Right hindlimb (tissue), 1 donor: ENCODE results near the gene SLC28A1.

Source experiments
- DNase-seq: peaks from one replicate; pipeline ENCODE4 v3.0.0-alpha.2; 2018

SLC28A1 gene

DNA sequence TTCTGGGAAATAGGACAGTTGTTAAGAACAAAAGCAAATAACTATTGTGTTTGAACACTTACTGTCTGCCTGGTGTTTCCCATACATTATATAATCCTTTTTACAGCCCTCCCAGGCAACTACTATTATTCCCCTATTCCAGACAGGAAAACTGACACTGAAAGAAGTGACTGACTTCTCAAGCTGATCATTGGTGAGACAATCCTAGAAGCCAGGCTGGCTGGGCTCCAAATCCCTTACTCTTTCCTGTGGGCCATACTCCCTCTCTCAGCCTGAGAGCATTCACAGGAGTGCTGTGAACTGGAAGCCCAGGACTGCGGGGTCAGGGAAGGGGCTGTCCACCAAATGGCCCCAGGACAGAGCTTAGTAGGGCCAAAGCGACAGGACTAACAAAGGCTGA is 58.0 kb downstream of the SLC28A1 start:
- DNase-seq: no peak

DNA sequence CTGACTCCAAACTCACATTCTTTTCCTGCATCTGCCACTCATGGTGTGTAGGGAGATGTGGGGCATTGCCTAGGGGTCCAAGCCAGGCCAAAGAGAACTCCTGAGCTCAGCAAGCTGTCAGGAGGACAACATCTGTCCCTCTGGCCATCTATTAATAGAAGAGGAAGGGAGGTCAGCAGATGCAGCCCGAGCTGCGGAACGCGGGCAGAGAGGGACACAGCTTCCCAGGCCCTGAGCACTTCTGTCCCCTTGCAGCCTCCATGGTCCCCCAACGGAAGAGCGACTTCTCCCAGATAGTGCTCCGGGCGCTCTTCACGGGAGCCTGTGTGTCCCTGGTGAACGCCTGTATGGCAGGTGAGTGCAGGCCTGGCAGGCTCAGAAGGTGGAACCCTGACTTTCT is 59.8 kb downstream of the SLC28A1 start:
- DNase-seq: no peak

DNA sequence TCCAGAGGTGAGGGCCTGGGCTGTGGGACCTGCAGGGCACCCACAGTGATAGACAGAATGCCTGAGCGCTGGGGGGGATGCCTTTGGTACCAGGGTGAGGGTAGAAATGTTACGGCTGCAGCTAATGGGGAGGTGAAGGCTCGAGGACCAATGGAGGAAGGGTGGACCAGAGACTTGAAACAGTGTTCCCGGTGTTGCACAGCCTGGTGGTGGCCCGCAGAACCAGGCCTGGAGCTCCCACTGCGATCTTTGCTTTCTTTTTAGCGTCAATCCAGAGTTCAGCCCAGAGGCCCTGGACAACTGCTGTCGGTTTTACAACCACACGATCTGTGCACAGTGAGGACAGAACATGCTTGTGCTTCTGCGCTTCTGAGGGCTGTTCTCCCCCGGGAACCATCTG is 60.4 kb downstream of the SLC28A1 start:
- no peak for DNase-seq

DNA sequence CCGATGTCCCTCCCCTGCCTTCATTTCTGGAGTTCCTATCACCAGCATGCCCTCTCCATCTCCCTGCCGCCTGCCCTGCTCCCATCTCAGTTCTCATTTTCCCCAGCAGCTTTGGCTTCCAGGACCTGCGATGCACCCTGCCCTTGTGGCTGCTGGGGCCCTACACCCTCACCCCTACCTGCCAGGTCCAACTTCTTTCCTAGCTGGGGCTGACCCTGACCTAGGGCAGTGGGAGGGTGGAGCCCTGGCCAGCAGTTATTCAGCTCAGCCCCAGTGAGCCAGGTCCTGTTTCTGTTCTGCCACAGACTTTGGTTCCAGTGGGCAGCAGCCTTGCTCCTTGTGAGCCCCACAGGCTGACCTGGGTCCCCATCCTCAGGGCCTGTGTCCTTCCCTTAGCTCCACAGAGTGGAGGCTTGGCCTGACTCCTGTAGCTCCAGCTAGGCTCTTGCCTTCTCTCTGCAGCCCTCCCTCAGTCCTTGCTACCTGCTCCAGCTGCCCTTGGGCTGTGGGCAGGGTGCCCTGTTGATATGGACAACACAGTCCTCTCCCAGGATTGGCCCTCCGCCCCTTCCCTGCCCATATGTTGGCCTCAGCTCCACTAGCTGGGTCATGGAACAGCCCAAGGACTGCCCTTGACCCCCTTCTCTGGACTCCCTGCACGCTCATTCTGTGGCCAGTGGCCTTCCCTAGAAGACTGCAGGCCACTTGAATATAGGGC is 62.5 kb downstream of the SLC28A1 start:
- no peak for DNase-seq

DNA sequence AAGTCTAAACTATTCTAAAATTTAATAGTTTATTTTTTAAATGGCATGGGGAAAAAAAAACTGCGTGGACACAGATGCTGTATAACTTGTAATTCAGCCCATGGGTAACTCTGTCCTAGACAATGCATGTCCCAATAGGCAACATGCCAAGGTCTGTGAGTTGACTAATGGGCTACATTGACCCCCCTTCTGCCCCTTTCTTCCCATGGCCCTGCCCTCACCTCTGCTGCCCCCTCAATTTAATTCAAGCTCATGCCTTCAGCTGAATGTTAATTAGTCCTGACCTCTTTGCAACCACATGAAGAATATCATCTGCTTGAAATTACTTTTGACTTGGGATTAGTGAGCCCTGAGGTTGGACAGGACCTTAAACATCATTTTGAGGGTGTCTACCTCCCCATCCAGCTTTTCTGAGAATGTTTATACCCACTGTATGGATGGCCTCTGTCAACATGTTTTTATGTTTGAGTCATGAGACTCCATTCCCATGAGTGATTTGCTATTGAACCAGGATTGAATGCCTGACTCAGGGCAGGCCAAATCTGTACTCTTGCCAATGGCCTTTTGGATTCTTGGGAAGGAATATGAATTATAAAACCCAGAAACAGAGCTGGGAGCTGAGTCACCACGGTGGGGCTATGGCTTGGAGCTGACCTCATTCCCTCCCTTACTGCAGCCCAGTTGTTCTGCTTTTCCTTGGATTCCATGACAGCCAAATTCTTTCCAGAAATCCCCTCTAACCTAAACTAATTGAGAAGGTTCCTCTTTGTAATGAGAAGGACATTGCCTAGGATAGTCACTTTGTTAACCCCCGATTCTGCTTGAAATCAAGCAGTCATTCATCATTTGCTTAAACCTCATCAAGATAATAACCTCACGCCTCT is 63.7 kb downstream of the SLC28A1 start:
- DNase-seq: peak; percentile 47

DNA sequence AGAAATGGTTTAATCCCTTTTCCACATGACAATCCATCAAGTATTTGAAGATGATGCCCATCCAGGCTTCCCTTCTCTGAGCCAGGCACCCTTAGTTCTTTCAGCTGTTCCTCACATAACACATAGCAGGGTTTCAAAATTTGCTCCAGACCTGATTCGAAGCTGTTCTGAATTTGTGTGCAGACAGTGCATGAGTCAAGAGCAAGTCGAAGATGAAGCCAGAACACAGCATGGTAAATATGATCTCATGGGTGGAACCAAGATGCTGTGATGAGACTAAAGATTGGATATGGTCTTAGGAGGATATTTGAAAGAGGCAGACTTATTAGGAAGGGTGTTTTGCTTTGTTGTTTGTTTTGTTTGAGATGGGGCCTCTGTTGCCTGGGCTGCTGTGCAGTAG is 64.6 kb downstream of the SLC28A1 start:
- no peak for DNase-seq

DNA sequence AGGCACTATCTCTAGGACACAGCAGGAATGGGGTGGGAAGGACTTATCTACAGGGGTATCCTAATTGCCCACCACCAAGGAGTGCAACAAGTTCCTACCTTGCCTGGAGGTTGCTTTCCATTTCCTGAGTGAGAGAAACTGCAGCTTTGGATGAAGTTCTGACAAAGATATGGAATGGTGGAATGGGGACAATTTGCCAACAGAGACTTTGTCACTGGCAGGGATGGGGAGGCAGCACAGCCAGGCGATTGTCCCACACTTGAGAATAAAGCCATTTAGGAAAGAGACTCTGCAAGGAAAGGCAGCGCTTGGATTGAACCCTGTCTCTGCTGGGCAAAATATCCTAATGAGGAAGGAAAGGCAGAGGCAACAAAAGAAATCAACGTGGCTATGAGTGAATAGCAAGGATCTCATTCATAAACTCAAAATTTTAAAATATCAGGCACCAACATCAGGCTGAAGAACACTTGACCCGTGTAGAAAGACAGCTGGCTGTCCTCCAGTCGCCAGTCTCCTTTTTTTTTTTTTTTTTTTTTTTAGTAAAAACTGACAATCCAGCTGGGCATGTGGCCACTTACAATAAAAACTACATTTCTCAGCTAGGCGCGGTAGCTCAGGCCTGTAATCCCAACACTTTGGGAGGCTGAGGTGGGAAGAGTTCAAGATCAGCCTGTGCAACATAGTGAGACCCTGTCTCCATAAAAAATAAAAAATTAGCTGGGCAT is 65.5 kb downstream of the SLC28A1 start:
- no peak for DNase-seq

DNA sequence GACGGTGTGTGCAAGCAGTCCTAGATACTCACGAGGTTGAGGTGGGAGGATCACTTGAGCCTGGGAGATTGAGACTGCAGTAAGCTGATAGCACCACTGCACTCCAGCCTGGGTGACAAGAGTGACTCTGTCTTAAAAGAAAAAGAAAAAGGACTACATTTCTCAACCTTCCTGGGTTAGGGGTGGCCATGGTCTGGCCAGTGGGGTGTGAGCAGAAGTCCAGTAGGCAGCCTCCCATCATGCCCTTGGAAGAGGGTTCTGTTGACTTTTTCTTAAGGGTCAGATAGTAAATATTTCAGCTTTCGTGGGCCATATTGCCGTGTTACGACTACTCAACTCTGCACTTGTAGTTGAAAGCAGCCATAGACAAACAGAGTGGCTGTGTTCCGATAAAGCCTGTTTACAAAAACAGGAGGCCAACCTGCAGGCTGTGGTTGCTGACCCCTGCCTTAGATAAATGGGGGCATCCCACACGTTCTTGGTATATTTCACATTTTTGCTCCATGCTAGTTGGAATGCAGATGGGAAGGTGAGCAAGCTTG is 66.2 kb downstream of the SLC28A1 start:
- DNase-seq: no peak

DNA sequence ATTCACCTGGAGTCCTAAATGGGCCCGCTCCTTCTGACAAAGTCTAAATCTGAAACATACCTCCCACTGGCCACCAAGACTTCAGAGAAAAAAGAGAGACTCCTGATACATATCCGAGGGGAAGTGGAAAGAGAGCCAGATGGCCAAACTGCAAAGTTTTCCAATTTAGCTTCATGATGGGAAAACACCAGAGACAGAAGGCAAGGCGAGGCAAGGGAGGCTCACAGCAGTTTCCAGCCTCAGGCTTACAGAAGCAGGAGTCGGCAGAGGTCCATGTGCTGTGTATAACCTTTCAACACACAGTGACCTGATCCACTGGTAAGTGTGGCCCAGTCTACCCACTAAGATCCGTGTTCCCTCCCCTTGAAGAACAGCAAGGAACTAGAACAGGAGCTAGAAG is 67.3 kb downstream of the SLC28A1 start:
- no peak for DNase-seq

DNA sequence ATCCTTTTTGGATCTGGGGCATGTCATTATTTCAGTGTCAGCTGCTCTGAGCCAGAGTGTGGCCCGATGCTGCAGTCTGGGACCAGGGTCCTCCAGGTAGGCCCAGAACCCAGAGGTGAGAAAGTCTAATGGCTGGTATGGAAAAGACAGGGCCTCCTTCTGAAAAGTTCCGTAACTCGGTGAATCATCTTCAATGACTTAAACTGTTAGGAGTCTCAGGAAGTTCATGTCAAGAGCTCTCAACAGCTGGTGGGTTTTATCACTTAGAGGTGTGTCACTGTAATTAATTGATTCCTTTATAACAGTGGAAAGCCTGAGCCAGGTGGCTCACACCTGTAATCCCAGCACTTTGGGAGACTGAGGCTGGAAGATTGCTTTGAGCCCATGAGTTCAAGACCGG is 68.7 kb downstream of the SLC28A1 start:
- no peak for DNase-seq

DNA sequence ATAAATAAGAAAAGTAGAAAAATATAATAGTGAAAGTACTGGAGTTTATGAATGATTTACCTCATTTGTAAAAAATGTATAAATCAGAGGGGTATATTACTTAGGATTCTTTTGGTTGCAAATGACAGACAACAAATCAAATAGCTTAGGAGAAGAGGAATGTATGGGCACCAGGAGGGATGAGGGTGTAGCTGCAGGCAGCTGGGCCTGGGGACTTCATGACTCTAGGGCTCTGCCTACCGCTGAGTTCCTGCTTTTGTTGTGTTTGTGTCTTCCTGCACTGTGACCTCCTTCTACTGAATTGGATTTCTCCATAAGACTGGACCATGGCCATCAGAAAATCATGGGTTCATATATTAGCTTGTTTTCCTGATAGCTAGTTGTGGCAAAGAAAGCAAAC is 69.3 kb downstream of the SLC28A1 start:
- DNase-seq: no peak

DNA sequence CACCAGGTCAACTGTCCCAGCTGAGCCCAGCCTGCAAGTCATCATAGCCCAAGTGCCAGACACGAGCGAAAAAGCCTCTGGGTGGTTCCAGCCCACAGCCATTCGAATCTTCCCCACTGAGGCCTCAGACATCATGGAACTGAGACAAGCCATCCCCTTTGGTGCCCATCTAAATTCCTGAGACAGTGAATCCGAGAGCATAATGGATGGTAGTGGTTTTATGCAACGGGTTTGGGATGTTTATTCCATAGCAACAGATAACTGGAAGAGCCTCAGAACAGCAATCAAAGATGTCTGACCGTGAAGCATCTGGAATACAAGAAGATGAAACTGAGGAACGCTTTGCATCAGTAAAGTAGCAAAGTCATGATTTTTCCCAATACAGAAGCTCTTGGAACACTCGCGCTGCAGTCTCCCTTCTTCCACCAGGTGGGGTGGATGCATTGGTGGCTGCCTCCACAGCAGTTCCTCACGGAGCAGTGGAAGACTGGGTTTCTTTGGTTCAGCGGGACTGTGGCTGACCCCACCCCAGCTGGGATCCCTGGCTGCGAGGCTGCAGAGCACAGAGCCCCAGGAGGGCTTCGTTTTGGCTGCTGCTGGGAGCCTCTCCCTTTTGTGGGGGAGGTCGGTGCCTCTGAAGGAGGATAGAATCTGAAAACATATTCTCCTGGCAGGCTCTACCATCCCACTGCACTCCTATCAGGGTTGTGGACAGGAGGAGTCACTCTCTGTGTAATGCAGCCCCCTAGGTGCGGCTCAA is 70.8 kb downstream of the SLC28A1 start:
- DNase-seq: peak; percentile 73

DNA sequence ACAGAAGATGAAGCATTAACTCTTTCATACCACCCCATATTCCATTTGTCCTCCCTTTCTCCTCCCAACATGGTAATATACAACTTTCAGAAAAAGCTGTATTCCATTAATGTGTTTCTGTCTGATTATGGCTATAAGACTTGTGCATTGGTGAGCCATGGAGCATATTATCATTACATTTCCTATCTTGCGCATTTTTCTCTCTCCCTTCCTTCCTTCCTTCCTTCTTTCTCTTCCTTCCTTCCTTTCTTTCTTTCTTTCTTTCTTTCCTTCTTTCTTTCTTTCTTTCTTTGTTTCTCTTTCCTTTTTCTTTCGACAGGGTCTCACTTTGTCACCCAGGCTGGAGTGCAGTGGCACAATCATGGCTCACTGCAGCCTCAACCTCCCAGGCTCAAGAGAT is 71.7 kb downstream of the SLC28A1 start:
- no peak for DNase-seq

DNA sequence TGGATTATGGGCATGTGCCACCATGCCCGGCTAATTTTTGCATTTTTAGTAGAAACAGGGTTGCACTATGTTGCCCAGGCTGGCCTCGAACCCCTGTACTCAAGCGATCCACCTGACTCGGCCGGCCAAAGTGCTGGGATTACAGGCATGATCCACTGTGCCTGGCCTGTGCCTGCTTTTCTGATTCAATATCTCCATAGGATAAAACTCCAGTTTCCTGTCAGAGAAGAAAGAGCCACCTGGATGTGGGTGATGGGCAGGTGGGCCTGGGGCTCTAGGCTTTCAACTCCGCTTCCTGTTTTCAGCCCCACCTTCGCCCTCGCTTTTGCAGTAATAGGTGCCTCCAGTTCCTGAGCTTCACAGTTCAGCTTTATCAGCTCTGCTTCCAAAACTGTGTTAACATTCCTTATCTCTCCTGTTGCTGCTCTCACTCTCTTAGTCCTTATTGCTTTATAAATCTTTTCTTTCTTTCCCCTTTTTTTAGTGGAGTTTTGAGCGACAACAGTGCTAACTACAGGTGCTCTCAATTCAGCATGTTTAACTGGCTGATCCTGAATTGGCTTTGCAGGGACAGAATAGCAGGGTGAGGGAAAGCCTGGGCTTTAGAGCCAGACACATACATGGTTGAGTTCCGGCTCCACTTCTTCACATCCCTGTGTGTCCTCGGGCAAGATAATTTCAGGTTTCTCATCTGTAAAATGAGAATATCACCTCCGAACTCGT is 76.1 kb downstream of the SLC28A1 start:
- no peak for DNase-seq

DNA sequence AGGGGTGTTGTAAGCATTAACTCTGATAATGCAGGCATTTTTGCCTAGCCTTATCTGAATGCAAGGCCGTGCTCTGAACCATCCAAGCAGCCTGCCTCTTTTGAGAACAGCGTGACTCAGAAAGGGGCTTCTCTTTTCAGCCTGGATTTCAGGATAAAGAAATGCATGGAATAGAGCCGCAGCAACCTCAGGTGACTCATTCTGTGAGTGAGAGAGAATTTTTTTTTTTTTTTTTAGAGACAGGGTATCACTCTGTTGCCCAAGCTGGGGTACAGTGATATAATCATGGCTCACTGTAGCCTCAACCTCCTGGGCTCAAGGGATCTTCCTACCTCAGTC is 76.6 kb downstream of the SLC28A1 start:
- DNase-seq: no peak

DNA sequence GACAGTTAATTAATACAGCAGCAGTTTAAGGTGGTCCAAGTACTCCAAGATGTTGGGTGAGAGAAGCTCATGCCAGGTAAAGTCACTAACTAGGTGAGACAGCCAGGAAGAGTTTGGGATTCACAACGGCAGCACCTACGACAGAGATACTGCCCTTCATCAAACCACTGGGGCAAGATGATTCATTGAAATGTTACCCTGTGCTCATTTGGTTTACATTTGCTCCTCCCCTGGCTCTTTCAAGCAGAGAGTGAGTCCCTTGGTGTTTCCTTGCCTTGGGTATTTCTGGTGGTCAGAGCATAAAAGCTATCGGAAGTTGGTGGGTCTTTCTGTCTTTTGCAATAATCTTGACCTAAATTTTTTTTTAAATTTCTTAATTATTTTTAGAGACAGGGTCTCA is 77.2 kb downstream of the SLC28A1 start:
- DNase-seq: no peak

DNA sequence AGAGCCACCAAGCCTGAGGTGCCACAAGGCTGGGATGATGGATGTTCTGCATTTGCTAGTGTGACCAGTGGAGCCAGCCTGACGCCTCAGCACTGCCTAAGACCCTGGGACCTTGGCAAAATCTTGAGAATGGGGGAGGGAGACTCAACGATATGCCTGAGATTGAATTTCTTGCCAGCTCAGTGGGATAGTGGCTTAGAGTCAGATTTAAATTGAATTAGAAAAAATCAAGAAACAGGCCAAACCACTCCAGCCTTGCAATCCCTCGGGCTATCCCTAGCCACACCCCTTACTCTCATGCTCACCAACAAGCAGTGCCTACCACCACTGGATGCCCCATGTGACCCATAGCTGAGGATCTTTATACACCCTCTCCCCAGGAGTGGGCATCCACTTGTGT is 78.5 kb downstream of the SLC28A1 start:
- no peak for DNase-seq

DNA sequence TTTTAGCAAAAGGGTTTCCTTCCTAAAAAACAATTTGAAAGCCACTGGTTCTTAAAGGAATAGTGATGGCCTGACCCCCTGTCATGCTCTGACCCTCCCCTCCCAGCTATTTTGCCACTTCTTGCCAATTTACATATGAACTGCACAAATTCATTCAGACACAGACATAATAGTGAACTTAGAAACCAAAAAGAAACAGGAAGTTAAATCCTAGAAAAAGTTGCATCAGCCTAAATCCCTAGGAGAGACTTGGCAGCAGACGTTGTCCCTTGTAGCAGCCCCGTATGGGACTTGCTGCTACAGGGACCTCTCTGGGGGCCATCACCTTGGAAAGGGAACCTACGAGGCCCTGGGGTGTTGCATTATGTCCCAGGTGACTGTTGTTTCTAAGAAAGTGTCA is 82.9 kb downstream of the SLC28A1 start:
- no peak for DNase-seq

DNA sequence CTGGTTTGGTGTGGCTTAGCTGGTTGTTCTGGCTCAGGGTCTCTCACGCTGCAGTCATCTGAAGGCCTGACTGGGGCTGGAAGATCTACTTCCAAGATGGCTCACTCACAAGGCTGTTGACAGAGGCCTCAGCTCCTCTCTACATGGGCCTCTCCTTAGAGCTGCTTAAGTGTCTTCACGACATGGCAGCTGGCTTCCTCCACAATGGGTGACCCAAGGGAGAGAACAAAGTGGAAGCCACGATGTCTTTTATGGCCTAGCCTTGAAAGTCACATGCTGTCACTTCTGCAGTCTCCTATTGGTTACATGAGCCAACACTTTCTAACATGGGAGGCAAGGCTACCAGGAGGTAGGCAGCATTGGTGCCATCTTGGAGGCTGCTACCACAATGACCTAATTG is 83.8 kb downstream of the SLC28A1 start:
- no peak for DNase-seq

DNA sequence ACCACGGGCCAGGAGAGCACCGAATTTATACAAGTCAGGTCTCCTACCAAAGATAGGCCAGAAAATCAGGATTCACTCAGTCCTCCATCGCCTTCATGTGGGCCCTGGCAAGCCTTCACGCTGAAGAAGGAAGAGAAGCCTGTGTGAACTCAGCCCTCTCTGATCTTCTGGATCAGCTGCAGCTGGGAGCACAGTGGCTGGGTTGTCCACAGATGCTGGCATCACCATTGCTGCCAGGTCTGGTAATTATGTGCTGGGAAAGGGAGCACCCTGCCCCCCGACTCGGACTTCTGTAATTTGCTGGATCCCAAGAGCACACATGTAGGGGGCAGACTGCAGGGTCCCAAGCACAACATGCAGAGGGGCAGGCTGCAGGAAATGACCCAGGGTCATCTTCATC is 84.8 kb downstream of the SLC28A1 start:
- no peak for DNase-seq

DNA sequence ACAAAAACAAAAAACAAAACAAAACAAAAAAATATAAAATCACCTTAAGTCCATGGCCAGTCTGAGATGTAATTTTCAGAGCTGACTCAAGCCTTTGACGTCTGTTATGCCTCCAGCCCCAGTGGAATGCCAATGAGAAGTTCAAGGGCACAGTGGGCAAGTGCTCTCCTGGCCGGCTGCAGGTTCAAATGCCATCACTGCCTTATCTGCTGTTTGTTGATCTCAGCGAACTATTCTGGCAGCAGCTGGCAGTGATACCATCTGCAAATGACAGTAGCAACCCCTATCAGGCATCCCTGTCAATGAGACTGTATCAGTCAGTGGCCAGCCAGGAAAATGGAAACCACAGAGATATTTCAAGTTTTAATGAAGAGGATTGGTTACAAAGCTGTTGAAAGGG is 86.4 kb downstream of the SLC28A1 start:
- no peak for DNase-seq
